ENCODE data around the gene SPDYE16.
"Not testable (repeated sequence)": the region's sequence is repeated elsewhere in the genome, so short reads cannot be mapped to it uniquely, and the experiment has no call there.

DNA sequence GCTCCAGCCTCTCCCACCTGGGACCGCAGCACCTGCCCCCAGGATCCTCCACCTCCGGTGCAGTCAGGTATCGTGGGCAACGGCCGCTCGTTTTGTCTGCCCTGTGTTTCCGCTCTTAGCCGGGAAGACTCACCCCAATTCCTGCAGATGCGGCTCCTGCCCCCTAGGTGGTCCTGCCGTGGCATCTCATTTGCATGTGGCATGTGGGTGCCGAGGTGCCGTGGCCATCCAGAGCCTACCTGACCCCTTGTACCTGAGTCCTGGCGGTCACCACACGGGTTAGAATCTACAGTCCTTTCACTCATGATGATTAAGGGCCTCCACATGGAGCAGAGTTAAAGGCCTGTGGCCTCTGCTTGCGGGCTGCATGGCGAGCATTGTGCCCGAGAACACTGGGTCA, 60.0 kb downstream of the SPDYE16 start:
- TF ChIP-seq, protein P1, sequence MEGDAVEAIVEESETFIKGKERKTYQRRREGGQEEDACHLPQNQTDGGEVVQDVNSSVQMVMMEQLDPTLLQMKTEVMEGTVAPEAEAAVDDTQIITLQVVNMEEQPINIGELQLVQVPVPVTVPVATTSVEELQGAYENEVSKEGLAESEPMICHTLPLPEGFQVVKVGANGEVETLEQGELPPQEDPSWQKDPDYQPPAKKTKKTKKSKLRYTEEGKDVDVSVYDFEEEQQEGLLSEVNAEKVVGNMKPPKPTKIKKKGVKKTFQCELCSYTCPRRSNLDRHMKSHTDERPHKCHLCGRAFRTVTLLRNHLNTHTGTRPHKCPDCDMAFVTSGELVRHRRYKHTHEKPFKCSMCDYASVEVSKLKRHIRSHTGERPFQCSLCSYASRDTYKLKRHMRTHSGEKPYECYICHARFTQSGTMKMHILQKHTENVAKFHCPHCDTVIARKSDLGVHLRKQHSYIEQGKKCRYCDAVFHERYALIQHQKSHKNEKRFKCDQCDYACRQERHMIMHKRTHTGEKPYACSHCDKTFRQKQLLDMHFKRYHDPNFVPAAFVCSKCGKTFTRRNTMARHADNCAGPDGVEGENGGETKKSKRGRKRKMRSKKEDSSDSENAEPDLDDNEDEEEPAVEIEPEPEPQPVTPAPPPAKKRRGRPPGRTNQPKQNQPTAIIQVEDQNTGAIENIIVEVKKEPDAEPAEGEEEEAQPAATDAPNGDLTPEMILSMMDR (IDR thresholded peaks at IDR 0.05) = not testable (repeated sequence)
- TF ChIP-seq EP300, POLR2A (IDR thresholded peaks at IDR 0.05): not testable (repeated sequence)
